NCI-H2029 treated with DMSO at 0.1 percent for 48 hours (cell line): ENCODE results near the gene FYB1.

ENCODE experiments used
- DNase-seq: peaks from one replicate; lab custom pipeline; 2025; lab: John Stamatoyannopoulos, UW

FYB1 gene

DNA sequence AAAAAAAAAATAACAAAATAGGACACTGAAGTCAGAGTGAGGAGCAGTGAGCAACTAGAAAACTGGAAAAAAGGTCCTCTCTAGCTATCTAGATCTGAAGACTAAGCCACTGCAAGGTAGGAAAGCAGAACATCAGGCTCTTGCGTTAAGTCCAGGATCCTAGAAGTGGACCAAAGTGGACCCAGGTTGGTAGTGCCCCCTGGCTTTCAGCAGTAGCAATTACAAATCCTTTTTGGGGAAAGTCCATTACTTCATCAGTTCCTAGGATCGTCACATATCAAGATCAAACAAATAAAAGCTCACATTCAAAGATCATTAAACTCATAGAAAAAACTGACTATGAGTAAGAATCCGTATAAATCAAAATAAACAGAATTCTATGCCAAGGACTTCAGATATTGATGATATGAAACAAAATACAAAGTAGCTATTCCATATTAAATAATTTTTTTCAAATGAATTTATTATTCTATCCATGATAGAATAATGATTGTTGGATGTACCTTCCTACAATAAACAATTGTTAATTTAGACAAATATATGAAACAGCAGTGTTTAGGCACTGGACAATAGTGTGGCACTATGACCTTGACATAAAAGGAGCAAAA is 138.7 kb downstream of the FYB1 start:
- DNase-seq, result peak; percentile 24

DNA sequence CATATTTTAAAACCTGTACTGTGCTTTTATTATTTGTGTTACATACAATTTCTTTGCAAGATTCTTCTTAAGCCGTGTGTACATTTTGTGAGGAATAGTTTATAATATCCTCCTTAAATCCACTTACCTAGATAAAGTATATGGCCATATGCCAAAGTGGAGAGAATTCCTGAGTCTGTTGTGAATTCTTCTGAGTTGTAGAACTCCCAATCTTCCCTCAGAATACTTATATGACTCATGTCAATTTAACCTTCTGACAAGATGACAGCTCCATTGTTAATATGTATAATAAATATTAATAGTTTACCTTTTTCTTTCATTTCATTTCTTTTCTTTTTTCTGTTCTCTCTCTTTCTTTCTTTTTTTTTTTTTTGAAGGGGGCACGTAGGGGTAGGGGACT is 139.2 kb downstream of the FYB1 start:
- no peak for DNase-seq

DNA sequence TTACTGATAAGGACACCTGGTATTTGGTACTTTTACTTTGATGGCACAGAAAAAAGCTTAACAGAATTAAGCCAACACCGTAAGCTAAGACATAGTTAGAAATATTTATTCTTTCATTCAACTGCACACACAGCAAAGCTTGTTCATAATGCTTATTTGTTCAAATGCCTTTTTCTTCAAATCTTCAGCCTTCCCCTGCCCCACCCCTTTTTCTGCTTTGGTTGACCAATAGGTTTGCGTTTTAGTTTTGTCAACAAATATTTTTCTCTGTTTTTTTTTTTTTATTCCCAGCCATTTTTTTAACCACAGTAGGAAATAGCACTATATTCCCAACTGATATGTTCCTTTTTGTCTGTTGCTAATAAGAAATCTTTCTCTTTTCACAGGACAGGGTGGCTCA is 140.2 kb downstream of the FYB1 start:
- no peak for DNase-seq

DNA sequence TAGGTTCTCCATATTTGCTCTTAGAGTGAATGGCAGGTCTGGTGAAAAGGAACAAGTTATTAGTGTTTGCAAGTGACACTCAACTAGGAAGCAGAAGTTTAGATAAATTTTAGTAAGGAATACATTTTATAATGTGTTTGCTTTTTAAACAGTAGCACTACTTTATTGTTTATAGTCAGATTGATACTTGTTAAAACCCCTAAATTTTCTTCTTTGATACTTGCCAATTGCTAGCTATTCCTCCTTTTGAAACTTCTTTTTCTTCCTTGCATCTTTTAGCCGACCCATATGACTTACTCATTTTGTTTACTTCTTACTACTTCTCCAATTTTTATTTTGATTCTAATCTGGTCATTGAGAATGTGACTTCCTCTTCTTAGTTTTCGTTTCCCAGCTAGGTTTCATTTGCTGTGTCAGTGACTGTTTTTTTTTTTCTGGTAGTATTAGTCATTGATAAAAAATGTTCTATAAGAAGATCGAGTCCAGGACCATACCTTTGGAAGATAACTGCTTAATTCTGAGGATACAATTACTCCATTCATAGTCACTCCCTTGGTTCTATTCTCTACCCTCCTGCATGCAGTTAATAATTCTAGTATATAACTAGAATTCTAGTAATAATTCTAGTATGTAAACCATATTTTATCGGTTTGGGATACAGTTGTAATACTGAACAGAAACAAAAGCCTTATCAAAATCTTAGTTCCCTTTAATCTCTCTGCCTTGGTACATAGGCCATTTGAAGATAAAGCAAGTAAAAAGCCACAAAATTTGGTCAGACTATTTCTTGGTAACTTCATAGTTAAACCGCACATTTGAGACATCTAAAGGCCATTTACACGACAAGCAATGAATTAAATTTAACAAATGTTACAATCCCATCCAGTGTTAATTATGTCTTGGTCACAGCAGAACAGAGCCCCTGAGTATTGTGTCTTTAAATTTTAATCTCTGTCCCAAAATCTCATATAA is 142.3 kb downstream of the FYB1 start:
- DNase-seq, result no peak

DNA sequence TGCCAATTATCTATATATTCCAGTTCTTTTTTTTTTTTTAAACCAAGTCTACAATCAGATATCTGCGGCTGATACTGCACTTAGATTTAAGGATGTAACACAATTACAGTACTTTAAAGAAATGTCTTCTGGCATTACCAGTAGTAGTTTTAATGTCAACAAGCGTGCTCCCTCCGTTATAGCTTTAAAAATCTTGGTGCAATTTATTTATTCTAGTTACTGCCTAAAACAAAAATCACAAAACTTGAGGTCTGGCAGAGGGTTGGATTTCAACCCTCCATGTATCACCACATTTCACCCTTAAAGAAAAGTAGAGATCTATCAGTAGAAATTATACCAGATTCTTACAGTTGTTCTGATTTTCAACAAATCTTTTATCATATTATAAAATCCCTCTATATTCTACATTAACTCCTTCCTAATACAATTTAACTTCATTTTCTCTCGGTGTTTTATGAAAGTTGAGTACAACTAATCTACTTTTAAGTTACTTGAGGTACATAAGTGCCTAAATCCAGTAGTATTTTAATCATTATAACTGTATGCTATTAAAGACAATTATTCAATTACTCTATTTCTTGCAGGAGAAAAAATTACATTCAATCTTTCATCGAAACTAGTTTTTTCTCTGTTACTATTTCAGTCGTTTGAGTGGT is 143.1 kb downstream of the FYB1 start:
- DNase-seq, result no peak

DNA sequence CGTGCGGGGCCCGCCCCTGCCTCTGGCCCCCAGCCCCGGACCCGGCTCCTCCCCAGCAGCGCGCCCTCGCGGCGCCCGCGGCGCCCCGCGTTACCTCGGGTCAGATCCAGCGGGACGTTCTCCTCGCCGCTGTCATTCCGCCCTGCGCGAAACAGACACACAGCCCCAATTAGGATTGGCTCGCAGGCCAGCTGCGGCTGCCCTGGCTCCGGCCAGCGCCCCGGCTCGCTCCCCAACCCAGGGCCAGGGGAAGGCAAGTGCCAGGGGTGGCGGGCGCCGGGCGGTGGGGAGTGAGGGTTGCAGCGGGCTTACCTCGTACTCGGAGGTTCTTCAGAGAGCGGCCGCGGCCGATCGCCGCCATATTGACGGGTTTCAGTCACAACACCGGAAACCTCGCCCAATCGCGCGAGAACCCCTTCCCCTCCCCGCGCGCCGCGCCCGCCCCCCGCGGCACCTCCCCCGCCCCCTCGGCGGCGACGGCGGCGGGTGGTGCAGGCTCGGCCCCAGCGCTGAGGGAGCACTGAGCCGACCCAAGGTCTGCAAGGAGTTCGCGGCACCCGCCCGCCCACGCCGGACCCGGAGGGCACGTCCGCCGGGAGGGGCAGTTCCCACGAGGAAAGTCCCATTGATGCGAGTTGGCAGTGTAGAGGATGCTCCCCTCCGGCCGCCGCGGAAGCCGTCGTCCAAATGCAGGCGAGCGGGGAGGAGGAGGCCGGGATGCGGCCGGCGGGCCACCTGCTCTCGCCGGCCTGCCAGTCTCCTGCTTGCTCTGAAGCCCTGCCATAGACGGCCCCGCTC is 145.1 kb downstream of the FYB1 start, which contains the start of gene RICTOR:
Gene RICTOR, minus strand, starts transcription at position 383 of the 798 bp plus-strand sequence. Its CDS starts 22 bp downstream, at position 361.
- peak; percentile 22 for DNase-seq

DNA sequence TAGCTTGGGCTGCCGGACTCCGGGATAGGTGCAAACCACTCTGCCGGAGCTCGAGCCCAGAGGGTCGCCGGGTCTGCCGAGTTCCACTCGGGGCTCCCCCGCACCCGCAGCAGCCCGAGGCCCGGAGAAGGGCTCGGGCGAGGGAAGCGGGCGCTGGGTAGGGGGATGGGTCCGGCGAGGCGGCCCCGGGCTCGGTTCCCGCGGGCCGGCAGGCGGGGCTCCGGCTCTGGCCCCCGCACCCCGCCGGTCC is 145.7 kb downstream of the FYB1 start:
- no peak for DNase-seq

DNA sequence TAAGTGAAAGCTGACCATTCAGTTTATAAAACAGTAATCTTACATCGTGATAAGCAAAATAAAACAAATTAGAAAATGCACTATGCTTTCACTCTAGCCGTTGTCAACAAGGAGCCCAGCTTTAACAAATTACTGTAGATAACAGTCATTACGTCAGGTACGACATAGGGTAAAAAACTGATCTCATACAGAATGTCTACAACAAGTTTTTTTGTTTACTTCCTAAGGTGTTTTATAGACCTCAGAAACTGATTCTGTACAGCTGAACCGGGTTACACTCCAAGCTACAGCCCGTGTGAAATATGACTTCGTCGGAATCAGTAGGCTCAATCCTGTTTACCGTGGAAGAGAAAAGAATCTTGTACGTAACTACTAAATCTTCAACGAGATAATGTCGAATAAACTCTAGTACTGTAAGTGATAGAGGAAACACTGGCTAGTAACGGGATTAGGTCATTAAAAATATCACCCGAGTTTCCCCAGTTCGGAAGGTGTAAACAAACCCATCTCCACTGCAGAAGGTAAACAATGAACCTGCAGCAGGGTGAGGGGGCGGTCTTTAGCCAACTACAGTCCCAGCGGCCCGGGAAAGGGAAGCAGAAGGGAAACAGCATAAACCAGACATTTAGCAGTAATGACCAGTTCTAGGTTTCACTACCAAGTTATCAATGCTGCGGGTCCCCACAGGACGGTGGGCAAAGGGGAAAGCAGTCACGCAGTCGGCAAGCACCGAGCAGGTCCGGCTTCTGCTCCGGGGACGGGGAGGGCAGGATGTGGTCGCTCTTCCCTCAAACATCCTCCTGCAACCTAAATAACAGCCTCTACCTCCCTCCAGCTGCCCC is 146.2 kb downstream of the FYB1 start:
- DNase-seq, result peak; percentile 15

DNA sequence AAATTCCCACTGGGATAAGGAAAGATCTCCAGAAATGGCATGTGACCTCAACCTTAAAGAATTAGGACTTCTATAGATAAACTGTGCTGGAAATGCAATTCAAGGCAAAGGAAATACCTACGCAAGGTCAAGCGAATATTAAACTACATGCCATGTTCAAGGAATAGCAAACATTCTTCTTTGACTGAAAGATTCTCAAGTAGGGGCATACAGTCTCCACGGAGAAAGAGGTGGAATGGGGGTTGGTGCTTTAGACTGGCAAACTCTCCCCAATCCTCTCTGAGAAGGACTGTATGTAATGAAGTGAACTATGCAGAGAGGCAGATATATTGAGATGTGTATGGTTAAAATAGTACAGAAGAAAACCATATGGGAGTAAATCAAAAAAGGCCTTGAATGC is 151.3 kb downstream of the FYB1 start:
- no peak for DNase-seq

DNA sequence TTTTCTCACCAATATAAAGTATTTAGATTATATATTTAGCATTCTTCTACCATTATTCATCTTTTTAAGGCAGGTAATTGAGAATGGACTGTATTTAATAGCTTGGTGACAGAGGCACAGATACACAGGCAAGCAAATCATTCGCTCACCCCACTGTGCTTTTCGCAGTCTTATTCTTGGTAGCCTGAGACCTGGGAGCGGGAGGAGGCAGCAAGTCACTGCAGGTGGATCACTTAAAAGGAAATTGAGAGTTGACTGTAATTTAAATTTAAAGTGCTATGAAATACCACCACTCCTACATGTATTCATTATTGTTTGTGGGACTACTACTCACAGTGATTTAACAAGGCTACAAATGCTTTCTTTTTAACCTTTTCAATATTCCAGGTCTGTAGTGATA is 154.9 kb downstream of the FYB1 start:
- no peak for DNase-seq

DNA sequence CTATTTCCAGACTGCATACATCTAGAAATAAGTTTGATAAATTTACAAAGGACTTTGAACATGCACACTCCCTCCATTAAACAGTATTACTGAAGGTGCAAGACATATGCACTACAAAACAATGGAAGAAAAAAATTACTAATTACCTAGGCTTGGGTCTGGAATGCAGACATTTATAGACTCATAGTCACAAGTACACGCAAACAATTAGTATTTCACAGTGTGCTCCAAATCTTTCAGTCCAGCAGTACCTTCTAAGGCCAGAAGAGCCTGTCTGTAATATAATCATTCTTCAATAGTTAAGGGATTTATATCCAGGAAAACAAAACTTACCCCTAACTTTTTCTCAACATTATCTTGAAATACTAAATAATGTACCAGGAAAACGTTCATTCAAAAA is 156.3 kb downstream of the FYB1 start:
- no peak for DNase-seq

DNA sequence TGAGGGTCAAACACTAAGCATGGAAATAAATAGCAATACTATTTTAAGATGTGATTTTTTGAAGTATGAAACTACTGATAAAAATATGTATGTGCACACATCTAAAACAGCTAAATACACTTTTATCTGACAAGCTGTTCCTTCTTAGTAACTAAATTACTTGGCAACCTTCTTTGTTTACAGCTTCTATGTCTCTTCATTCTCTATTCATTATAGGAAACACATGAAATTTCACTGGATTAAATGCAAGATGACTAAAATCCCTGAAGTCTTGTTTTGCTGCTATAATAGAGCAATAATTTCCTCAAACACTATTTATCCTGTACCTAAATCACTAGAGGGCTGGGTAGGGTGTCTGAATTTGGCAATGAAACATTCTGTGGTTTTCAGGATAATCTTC is 156.8 kb downstream of the FYB1 start:
- DNase-seq, result no peak

DNA sequence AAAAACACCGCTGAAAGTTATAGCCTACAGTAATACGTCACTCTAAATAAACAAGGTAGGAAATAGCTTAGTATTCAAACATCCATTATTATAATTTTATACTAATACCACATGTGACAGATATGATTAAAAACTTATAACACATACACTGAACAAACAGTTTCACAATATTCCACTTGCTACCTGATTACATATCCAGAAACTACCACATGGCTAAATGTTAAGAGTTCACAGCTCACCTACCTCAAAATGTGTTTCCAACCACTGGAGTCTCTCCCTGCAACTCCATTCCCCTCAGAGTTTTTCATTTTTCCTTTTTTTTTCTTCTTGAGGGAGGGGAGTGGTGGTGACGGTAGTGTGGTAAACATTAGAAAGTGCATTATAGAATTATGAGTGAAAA is 157.3 kb downstream of the FYB1 start:
- no peak for DNase-seq

DNA sequence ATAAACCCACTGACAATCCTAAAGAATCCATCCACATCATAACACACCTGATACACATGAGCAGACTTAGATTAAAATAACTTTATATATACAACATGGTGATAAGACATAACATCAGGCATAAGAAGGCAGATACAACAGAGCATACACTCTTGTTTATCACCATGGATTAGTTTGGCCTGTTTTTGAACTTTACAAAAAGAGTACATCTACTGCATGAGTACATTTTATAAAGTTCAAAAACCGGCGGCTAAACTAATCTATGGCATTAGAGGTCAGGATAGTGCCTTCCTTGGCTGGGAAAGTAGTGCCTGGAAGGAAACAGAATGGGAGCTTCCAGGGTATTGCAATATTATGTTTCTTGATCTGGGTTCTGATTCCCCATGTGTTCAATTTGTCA is 160.3 kb downstream of the FYB1 start:
- DNase-seq, result no peak

DNA sequence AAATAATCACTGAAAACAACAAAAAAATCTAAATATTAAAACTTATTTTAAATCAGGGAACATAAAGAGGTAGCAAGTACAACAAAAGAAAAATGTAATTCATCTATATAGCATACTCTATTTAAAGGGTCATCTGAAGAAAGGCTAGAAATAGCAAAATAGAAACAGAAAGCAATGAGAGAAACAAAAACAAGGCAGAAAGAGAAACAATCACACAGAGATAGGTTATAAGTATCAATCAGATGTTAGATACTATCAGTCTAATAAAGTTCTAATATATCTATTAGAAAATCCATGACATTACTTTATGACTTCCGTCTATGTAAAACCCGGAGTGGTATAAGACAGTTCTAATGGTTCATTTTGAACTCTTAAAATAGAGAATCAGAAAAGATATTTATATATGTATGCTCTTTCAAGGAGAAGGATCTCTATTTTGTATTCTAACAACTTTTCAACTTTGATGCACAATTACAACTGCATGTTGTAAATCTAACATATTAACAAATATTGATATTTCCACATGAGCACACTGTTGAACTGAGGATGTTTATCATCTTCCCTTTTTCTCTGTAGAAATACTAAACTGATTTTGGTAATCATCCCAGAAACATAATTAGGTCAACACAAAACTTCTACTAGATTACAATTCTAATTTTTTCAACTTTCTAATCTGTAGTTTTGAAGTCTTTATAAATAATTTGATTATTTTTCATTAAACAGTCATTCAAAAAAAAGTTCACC is 161.0 kb downstream of the FYB1 start:
- DNase-seq, result no peak

DNA sequence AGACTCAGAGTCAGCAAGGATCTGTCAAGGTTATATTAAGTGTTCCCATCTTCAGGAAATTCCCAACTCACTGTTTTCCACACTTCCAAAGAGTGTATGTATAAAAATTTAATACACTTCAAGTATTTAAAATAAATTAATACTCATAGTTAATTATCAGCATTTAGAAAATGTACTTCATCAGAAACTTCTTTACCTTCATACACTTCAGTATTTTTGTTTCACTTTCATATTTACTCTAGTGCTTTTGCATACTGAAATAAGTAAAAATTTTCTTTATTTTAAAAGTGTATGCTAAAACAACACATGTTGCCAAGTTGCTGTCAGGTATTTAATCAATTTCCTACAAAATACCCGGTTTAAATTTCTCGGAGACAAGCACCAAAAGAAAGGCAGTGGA is 161.6 kb downstream of the FYB1 start:
- DNase-seq, result no peak

DNA sequence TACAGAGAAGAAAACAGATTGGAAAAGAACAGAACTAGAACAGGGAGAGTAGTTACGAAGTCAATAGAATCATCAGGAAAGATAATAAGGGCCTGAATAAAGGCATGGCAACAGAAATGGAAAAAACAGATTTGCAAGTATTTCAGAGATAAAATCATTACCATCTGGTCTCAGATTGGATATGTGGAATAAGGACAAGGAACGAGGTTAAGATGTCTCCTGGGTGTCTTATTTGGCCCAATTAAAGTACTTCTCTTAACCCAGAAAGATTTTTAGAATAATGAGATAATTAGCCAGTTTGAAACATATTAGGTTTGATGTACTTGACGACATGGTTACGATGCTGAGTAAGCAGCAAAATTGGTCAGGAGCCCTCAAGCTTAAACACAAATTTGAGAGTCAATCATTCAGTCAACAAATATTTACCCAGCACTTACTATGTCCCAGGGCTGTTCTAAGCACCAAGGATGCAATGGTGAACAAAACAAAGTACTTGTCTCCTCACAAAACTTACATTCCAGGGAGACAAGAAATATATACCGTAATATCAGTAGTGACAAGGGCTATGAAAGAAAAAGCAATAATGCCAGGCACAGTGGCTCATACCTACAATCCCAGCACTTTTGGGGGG is 163.5 kb downstream of the FYB1 start:
- DNase-seq, result no peak
